Thyroid gland (tissue), 4 donors: ENCODE data around the gene KRTAP3-1. TPM values are rescaled to one million over a fixed set of nuclear protein-coding genes. Genes with fewer than 3 reads are reported as not detected.
A peak's percentile ranks its signal among the peaks of the same experiment; 100 is the strongest.

Source experiments
- DNase-seq, 2 donors: peaks; one replicate each; pipeline ENCODE4 v3.0.0-alpha.2; 2019
- H3K27ac ChIP-seq, 3 donors: fragments of 200-600 bp; sonication (generic); 1 replicate in 2 of 3; 2 replicates in 1 of 3; pipeline ENCODE4 v1.5.1; 2016 to 2019; ENCODE audit warnings: mild to moderate bottlenecking in 1 of 3, moderate library complexity in 1 of 3
- H3K27me3 ChIP-seq: fragments of 200-600 bp; sonication (generic); one replicate; pipeline ENCODE4 v1.5.1; 2019
- H3K36me3 ChIP-seq, 2 donors: fragments of 200-600 bp; sonication (generic); one replicate each; pipeline ENCODE4 v1.5.1; 2016 to 2019
- H3K4me1 ChIP-seq, 2 donors: fragments of 200-600 bp; sonication (generic); one replicate each; pipeline ENCODE4 v1.5.1; 2017 to 2019
- H3K4me3 ChIP-seq, 3 donors: fragments of 200-600 bp; sonication (generic); replicated peaks in 1 of 3; 1 replicate in 2 of 3; 2 replicates in 1 of 3; pipeline ENCODE4 v1.5.1; 2016; ENCODE audit warnings: mild to moderate bottlenecking in 1 of 3
- H3K9me3 ChIP-seq: fragments of 200-600 bp; sonication (generic); one replicate; pipeline ENCODE4 v1.5.1; 2017
- CTCF ChIP-seq, 6 experiments: fragments of 200-600 bp in 3 of 6; fragments of 450-650 bp in 3 of 6; sonication (generic) in 3 of 6; IDR thresholded peaks; one replicate each; pipeline ENCODE4 v1.5.1; 2016 to 2019; ENCODE audit warnings: antibody characterized with exemption in 6 of 6, mild to moderate bottlenecking in 2 of 6, inconsistent platforms in 1 of 6, moderate library complexity in 1 of 6
- POLR2A ChIP-seq, 2 donors: fragments of 450-650 bp; IDR thresholded peaks; one replicate each; pipeline ENCODE4 v1.6.1; 2017; ENCODE audit warnings: antibody characterized with exemption in 2 of 2, mild to moderate bottlenecking in 2 of 2, moderate library complexity in 1 of 2
- WGBS, 2 donors: methylation state at CpG; one replicate each; pipeline ENCODE4 v1.1.5; 2017; 5-methylcytosine and 5-hydroxymethylcytosine counted together
- intact Hi-C: fragments of 100-400 bp; cut with DNase I; formaldehyde crosslinking; loops from one replicate; pipeline ENCODE4 v1.15.1; 2023
- total RNA-seq, 4 donors: library from RNA; depleted of rRNA; stranded (reverse); fragments of >200 nt; gene quantifications; one replicate each; pipeline ENCODE4 v1.2.3, GENCODE V29; 2016

The KRTAP3-1 gene
- total RNA-seq, 4 donors from 2014 or later: not detected

- H3K36me3 ChIP-seq: no peaks in the 10 kb centered on the region
- no peak for TF ChIP-seq POLR2A (IDR thresholded peaks at IDR 0.05)
- TF ChIP-seq CTCF (IDR thresholded peaks at IDR 0.05): no peak
- H3K4me1 ChIP-seq: no peaks in the 10 kb centered on the region
- WGBS, 2 donors: 69 to 77% methylated on average over 3 of the region's 3 CpGs
- H3K4me3 ChIP-seq: no peak within 1 kb of the TSS
- no peak for DNase-seq
- H3K27me3 ChIP-seq: no peaks in the 10 kb centered on the region
- intact Hi-C loops: no loop called here
- H3K9me3 ChIP-seq: no peaks in the 10 kb centered on the region
- H3K27ac ChIP-seq: no peak within 1 kb of the TSS
Observed at GRCh38 chr17:40984226-40984625, 24.7 kb downstream of the KRTAP3-1 start, which contains the start of gene KRT40. TSS of gene KRT40 (minus strand) at chr17:40984326. CDS start at chr17:40984273, 53 bp downstream.

GRCh38 chr17:40981115-40981514 lies 27.8 kb downstream of the KRTAP3-1 start:
- H3K4me3 ChIP-seq: no peak overlapping the region
- H3K27ac ChIP-seq: no peak overlapping the region
- intact Hi-C loops: no loop called here
- H3K36me3 ChIP-seq: no peaks in the 10 kb centered on the region
- no peaks in the 10 kb centered on the region for H3K27me3 ChIP-seq
- TF ChIP-seq POLR2A (IDR thresholded peaks at IDR 0.05) (no peak), CTCF (IDR thresholded peaks at IDR 0.05) (no peak)
- WGBS, 2 donors: 51 to 64% methylated on average over 5 of the region's 5 CpGs
- H3K9me3 ChIP-seq: no peaks in the 10 kb centered on the region
- no peaks in the 10 kb centered on the region for H3K4me1 ChIP-seq
- no peak for DNase-seq

DNA sequence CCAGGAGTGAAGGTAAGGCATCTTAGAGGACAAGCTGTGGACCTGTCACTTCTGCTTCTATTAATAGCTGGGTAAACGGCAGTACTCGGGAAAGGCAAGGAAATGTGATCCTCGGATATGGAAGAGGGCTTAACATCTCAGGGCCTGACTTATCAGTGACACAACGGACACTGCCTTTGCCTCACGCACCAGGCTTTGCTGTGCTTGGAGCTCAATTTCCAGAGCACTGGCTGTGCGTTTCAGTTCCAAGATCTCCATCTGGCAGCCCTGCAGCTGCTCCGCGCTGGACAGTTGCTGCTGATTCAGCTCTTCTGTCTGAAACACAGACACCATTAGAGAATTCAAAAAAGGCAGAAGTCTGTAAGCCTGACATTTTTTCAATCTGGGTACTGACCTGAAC lies 28.3 kb downstream of the KRTAP3-1 start:
- H3K9me3 ChIP-seq: no peaks in the 10 kb centered on the region
- no peaks in the 10 kb centered on the region for H3K36me3 ChIP-seq
- H3K4me3 ChIP-seq: no peak overlapping the region
- 42 to 44% methylated on average over 8 of the region's 8 CpGs for WGBS, 2 donors
- no peaks in the 10 kb centered on the region for H3K27me3 ChIP-seq
- H3K27ac ChIP-seq: no peak overlapping the region
- TF ChIP-seq CTCF (IDR thresholded peaks at IDR 0.05): no peak
- no peak for TF ChIP-seq POLR2A (IDR thresholded peaks at IDR 0.05)
- no peaks in the 10 kb centered on the region for H3K4me1 ChIP-seq
- intact Hi-C loops: no loop called here
- DNase-seq: no peak

GRCh38 chr17:40980117-40980516 lies 28.8 kb downstream of the KRTAP3-1 start:
- Histone ChIP-seq H3K27ac (no peak overlapping the region), H3K4me1 (no peaks in the 10 kb centered on the region), H3K4me3 (no peak overlapping the region), H3K36me3 (no peaks in the 10 kb centered on the region), H3K27me3 (no peaks in the 10 kb centered on the region), H3K9me3 (no peaks in the 10 kb centered on the region)
- no peak for TF ChIP-seq POLR2A (IDR thresholded peaks at IDR 0.05)
- no peak for TF ChIP-seq CTCF (IDR thresholded peaks at IDR 0.05)
- WGBS, 2 donors: 81 to 88% methylated on average over 3 of the region's 3 CpGs
- intact Hi-C loops: no loop called here
- no peak for DNase-seq

GRCh38 chr17:40978575-40979151 lies 30.3 kb downstream of the KRTAP3-1 start:
- no peak for TF ChIP-seq POLR2A (IDR thresholded peaks at IDR 0.05)
- no peak for TF ChIP-seq CTCF (IDR thresholded peaks at IDR 0.05)
- Histone ChIP-seq H3K27me3 (no peaks in the 10 kb centered on the region), H3K4me1 (no peaks in the 10 kb centered on the region), H3K27ac (no peak overlapping the region), H3K4me3 (no peak overlapping the region), H3K9me3 (no peaks in the 10 kb centered on the region), H3K36me3 (no peaks in the 10 kb centered on the region)
- WGBS, 2 donors: 41 to 49% methylated on average over 4 to 13 of the region's 13 CpGs
- DNase-seq: peak; percentile 18
- intact Hi-C loops: no loop called here
